ENCODE data around the gene EFNA4.

The EFNA4 gene

DNA sequence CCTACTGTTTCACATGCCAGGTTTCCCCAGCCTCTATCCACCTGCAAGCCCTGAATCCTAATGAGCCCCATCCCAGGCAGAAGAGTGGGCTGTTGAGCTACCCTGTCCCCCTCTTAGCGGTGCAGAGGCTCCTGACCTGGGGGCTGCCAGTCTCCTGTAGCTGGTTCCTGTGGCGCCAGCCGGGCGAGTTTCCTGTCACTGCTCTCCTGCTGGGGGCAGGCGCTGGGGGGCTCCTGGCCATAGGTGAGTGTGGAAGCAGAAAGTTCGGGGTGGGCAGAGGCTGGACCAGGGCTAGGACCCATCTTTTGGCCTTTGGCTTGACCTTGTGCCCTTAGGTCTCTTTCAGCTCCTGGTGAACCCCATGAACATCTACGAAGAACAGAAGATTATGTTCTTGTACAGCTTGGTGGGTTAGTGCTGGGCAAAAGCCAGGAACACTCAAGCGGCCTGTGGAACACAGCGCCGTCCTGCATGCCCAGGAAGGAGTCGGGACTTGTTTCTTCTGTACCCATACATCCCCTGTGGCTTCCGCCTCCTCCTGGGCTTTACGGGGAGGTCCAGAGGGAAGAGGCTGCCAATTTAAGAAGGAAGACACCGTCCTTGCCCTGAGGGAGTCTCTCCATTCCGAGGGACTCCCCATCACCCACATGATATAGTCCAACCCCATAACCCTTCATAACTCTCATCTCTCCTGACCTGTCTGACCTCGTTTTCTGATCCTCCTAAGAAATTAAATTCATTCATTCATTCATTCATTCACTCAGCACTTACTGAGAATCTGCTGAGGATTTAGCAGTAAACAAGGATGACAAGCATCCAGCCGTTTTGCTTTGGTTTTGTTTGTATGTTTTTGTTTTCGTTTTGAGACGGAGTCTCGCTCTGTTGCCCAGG is 29.0 kb upstream of the EFNA4 start:
- DNase-seq, result no peak

DNA sequence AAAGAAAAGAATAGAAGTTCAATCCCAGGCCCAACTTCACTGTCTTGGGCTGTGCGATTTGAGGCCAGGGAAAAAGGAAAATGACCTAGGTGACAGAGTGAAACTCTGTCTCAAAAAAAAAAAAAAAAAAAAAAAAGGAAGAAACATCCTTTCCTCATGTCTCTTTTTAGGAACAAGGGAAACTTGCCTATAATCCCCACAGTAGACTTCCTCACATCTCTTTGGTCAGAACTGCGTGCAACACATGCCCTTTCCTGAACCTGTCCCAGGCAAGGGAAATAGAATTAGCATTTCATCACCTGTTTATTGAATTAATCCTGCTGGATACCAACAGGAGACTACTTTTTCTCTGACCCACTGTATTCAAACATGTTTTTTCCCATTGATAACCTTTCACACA is 27.6 kb upstream of the EFNA4 start:
- DNase-seq, result no peak

DNA sequence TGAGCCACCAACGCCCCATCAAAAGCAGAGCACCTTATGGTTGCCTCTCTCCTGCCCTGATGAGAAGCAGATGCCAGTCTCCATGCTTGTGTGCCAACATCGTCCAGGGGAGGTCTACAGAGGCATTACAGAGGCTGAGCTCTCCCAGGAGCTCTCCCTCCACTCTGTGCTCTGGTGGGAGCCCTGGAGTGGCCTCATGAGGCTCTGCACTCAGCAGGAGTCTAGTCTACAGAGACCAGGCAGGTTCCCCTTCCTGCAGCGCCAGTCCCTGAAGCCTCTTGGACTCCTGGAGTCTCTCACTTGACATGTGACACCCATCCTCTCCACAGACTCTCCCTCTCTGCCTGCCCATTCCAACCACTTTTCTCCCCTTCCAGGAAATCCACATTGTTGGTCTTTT is 26.5 kb upstream of the EFNA4 start:
- no peak for DNase-seq

DNA sequence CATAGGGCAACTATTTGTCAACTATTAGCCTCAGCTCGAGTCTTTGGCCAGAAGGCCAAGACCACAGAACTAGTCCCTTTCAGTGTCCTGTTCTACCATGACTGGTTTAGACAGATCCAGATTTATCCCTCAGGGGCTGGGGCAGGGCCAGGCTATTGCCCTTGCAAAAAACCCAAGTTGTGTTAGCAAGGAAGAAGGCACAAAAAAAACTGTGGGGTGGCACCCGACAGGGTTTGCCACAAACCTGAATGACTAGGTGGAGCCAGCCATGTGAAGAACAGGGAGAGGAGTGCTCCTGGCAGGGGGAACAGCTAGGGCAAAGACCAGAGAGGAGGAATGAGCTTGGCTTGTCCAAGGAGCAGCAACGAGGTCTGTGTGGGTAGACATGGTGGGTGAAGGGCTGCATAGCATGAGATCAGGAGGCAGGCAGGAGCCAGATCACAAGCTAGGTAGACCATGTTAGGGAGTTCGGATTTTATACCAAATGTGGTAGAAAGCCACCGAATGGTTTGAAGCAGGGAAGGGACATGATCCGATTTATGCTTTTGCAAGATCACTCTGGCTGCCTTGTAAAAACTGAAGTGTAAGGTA is 25.6 kb upstream of the EFNA4 start:
- no peak for DNase-seq

DNA sequence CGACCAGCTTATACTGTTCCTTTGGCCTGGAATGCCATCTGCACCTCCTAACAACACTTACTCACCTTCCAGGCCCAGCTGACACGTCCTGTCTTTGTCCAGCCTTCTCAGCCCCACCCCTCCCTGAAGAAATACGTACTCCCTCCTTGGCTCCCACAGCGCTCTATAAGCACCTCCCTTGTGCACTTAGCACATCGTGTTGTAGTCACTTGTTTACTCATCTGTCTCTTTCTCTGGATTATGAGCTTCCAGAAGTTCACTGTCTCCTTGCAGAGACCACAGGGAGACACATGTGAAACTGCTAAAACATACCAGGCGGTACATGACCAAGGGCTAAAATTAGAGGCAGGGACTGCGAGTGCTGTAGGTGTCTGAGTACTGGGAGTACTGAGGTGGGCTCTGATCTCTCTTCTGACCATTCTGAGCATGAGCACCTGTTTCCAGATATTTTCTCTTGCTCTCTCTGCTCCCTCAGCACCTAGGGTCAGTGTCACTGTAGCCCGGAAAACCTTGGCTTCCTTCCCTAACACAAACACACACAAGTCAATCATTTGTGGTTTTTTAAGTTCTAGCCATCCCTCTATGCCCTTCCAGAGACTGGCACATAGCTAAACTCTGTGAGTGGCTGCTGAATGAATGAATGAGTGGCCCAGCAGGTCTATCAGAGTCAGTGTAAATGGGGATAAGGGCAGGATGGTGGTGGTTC is 24.8 kb upstream of the EFNA4 start:
- DNase-seq, result no peak

DNA sequence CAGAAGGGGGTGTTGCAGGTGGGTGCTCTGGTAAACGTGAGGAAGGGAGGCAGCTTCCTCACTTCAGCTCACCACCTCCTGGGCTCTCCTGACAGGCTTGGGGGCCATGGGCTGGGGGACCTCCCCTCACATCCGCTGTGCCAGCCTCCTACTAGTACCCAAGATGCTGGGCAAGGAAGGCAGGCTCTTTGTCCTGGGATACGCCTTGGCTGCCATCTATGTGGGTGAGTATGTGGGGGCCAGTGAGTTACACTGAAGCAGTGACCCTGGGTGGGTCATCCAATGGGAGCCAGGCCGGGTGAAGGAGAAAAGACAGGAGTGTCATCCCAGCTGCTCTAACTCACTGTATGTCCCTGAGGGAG is 24.3 kb upstream of the EFNA4 start:
- DNase-seq, result no peak

DNA sequence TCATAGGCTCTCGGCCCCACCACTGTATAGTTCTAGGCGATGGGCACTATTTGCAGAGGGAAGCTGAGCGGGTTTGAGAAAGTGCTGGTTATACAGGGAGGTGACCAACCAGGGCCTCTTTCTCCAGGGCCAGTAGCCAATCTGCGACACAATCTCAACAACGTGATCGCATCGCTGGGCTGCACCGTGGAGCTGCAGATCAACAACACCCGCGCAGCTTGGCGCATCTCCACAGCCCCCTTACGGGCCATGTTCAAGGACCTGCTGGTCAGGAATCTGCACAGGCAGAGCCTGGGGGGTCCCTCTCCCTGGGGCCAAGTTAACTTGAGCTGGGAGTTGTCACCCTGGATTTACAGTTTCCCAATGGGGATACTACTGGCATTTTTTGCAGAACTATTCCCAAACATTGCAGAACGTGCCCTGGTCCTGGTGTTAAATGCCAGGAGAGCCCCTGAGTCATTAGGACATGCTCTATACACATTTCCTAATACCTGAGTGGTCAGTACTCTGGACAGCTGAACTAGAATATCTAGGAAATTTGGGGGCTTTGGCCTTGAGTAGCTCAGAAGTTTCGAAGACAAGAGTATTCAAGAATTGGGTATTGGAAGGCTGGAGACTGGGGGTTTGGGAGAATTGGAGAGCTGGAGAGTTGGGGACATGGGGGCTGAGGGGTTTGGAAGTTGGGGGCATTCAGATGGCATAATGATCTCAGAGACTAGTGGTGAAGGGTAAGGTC is 23.0 kb upstream of the EFNA4 start:
- no peak for DNase-seq

DNA sequence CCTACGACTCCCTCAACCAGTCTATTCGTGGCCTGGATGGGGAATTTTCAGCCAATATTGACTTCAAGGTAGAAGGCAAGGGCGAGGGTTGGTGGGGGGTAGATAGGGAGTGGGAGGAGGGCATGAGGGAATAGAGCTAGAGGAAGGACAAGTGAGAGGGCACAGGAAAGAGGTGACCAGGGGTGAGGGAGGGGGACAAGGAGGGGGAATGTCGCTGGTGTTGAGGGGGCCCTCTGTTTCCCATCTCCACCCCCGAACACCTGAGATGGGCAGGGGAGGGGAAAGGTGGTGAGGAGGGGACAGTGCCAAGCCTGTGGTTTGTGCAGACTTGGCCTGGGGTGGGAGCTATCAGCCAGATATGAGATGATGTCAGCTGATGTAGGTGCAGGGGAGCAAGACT is 20.8 kb upstream of the EFNA4 start:
- no peak for DNase-seq

DNA sequence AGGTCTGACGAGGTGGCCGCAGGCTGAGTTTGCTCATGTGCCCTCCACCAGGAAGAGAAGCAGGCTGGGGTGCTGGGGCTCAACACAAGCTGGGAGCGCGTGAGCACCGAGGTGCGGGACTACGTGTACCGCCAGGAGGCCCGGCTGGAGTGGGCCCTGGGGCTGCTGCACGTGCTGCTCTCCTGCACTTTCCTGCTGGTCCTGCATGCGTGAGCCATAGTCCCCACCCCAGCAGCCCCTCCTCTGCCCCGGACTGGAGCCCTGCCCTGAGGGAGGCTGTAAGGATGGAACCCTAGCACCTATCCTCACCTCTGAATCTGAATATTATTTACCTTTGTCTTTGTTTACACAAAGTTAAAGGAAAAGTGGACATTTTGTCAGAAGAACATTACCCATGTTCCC is 20.2 kb upstream of the EFNA4 start:
- DNase-seq, result no peak

DNA sequence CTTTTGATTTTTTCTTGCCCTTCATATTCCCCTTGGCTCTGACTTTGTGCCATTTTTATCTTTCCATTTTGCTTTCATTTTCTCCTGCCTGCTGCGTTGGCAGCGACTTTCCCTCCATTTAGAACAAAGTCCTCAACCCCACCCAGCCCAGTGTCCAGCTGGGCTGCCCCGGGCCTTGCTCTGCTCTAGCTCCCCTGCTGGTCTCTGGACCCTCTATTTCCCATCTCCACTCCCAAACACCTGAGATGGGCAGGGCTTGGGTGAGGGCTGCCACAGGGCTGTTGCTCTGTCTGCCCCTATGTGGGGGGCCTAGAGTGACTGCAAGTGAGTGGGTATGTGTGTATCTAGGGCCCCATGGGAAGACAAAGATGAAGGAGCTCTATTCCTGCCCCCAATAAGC is 19.7 kb upstream of the EFNA4 start:
- no peak for DNase-seq

DNA sequence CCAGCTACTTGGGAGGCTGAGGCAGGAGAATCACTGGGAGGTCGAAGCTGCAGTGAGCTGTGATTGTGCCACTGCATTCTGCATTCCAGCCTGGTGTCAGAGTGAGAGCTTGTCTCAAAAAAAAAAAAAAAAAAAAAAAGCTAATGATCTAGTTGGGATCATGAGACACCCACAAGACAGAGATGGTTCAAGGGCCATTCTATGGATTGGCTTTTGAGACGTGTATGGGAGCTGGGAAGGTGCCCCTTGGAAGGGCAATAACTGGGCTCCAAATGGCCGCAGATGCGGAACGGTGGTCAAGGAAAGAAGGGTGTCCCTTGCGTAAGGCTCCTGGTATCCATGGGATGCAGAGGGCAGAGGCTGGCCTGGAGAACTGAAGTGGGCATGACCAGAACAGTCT is 19.2 kb upstream of the EFNA4 start:
- no peak for DNase-seq

DNA sequence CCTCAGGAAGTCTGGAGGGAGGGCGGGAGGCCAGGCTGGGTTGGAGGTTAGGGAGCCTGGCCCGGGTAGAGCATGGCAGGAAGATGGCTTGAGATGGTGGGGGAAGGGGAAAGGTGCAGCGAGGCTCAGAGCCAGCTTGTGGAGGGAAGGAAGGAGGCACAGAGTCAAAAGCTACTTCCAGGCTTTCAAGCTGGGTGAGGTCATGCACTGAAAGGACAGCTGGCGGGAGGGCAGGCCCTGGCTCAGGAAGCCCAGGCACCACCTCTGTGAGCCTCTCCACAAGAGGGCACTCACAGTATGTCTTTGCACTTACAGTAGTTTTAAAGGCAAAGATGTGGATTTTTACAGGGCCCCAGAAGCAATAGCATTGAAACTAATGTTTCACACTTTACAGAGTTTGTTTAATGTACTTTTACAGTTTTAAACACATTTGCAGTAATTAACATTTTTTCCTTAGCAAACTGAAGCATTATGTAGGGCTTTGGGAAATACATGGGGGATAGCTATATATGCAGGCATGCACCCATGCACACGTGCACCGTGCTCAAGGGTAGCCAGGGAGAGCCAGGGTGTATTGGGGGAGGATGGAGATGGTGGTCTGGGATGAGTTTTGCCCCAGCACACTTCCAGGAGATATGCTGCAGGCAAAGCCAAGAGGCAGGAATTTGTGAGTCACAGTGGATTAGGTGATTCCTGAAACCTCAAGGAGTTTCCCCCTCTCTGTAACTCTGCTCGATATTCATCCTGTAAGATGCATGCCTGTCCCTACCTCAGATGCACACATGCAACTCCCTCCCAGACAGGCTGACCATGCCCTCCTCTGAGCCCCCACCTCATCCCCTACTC is 18.5 kb upstream of the EFNA4 start:
- DNase-seq, result peak; percentile 71

DNA sequence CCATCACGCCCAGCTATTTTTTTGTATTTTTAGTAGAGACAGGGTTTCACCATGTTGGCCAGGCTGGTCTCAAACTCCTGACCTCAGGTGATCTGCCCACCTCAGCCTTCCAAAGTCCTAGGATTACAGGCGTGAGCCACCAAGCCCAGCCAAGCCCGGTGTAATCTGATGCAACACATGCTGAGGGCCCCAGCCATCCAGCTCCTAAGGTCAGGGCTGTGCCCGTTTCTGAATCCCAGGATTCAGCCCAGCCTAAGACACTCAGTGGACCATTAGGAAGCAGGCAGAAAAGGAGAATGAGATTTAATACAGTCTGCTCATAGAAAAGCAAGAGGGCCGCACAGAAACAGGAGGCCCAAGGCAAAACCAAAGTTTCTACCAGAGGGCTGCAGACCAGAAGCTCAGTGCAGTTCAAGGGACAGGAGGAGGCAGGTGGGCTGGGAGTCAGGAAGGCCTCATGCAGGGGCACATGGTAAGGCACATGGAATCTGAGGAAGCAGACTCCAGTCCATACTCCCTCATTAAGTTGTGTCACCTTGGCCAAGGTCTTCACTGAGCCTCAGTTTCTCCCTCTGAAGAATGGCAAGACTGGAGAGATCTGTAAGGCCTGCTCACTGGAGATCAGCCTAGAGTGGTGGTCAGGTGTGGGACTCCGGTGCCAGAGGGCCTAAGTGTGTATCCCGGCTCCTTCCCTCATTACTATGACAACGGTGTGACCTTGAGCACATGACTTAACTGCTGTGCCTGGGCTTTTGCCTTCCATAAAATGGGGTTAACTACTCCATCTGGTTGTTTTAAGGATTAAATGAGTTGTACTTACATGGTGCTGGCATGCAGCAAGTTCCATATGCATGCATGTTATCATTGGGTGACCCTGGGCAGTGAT is 14.8 kb upstream of the EFNA4 start:
- DNase-seq, result no peak

DNA sequence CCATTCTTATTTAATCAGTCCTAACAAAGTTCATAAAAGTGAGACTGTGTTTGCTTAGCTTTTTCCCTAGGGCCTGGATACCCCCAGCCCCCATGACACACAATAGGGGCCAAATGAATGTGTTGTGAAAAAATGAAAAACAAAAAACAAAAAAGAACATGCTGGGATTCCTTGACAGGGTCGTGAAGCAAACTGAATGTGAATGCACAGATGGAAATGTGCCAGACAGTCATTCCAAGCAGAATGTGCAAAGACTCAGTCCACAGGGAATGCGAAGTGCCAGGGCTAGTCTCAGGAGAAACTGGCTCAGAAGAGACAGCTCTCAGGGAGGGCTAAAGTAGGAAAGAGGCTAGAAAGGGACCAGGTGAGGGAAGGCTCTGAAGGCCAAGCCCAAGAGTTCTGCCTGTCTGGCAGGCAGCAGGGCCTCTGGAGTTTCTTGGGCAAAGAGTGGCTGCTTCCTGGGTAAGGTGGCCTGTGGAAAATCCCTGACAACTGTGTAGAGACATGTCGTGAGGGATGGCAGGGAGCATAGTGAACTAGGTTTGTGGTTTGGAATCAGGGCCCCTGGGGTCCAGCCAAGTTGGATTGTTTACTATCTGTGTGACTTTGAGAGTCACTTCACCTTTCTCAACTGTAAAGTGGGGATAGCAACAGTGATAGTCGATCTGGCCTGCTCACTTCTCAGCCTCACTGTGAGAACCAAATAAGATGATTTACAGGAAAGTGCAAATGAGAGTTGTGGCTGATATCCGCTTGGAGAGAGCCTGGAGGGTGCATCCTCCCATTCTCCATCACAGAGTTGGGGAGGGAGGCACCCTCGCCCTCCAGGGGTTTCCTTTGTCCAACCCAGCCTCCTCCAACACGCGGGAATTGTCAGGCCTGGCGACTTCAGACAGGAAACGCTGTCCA is 13.6 kb upstream of the EFNA4 start:
- no peak for DNase-seq

DNA sequence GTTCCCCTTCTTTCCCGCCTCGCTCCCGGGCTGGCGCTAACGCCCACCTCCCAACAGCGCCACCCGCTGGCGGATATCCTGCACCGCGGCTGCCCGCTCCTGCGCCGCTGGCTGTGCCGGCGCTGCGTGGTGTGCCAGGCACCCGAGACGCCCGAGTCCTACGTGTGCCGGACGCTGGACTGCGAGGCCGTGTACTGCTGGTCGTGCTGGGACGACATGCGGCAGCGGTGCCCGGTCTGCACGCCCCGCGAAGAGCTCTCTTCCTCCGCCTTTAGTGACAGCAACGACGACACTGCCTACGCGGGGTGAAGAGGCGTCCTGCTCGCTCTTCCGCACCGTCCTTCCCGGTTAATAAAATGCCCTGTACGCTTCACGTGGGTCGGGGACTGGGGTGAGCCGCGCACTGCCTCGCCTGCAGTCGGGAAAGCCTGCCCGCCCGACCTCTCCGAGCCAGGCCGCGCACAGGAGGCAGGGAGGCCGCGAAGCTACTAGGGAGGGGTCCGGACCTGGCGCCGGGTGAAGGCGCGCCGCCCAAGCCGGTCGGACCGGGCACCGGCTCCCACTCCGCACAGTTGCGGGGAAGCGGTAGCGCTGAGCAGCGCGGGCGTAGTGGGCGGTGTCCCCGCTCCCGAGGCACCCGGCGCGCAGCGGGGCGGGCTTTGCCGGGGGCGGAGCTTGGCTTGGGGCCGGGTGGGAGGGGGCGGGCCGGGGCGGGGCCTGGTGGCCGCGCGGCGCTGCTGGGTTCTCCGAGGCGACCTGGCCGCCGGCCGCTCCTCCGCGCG is 12.8 kb upstream of the EFNA4 start, which contains the start of gene ADAM15:
Gene ADAM15 (plus strand): TSS at position 757 of the 782 bp plus-strand sequence. CDS start 71 bp downstream, outside the sequence.
- DNase-seq, result peak; percentile 95

DNA sequence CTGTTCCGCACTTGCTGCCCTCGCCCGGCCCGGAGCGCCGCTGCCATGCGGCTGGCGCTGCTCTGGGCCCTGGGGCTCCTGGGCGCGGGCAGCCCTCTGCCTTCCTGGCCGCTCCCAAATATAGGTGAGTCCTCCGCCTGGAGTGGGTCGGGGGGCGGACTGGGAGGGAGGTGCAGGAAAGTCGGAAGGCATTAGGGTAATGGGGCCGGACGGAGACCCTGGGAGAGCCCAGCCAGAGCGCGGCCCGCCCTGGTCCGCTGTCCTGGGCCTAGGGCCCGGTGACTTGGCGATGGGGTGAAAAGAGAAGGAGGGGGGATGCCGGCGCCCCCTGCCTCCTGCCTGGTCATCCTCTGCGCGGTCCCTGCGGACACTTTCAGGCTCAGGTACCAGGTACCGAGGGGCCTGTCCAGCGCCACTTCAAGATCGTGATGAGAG is 12.2 kb upstream of the EFNA4 start:
- peak; percentile 83 for DNase-seq

DNA sequence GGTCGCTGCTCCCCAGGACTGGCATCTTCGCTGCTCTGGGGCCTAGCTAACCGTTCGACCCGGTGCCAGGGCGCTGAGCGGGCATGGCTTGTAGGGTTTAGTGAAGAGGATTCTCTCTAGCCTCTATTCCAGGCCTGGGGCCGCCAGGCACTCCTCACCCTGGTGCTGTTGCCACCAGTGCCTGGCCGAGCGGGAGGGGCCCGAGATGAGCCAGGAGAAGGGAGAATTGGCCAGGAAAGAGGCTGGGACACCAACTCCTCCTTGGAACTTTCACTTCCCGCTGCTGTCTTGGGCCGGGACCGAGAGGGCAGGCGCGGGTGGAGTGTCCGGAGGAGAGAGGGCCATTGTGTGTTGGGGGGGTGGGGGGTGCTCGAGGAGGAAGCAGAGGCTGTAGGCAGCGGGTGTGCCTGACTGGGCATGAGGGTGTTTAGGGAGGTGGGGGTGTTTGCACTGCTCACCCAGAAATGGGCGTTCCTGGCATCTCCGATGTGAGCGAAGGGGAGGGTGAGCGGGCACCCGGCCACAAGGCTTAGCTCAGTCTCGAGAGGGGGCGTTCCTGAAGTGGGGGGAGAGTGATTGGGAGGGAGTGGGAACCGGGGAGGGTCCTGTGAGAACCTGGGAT is 11.7 kb upstream of the EFNA4 start:
- no peak for DNase-seq

Data from retina (tissue), 1 donor.